SK-N-MC (cell line): ENCODE measurements around the gene APCDD1.

Experiments
- EZH2 ChIP-seq: fragments of 200-600 bp; sonication (generic); IDR thresholded peaks from one replicate; pipeline ENCODE4 v1.6.1; 2017; ENCODE audit warnings: antibody characterized with exemption
- POLR2AphosphoS5 ChIP-seq: IDR thresholded peaks from 2 replicates; pipeline ENCODE4 v1.6.1; 2012; ENCODE audit warnings: mild to moderate bottlenecking, low read depth, low read length, borderline replicate concordance

DNA sequence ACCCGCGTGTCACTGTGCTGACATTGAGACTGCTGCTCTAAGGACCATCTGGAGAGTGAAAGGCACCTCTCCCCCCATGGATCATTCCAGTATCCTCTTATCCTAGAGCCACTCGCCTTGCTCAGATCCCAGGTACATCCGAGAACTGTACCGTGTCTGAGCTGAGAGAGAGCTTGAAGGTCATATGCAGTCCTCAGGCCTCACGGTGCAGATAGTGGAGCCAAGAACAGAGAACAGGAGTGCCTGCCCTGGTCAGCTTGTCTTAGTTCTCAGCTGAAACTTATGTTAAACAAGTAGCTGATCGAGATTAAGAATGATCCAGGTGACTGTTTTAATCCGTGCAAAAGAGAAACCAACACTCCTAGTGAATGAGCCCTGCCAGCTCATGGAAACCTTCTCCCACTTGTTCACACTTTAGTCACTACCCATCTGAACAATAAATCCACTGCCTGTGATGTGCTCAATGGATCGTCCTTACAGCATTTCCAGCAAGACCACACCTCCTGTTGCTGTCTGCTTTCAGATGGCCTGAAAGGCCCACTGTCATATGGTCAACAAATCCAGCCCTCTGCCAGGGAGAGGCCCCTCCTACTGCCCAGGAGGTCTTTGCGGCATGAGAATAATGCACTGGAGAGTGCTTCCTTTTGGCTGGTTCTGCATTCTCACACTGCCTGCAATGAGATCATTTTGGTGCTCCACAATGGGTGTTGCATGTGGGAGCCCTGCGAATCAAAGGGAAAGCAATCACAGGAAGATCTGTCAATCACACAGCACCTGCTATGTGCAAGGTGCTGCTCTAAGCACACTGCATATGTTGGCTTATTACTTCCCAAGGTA is 43.7 kb upstream of the APCDD1 start:
- TF ChIP-seq POLR2AphosphoS5 (no peak), EZH2 (no peak)
